Ovary (tissue), 9 donors: Measurements from ENCODE around the gene ATP13A3. TPM values are rescaled to one million over a fixed set of nuclear protein-coding genes. Genes with fewer than 3 reads are reported as not detected.

Source experiments
- DNase-seq, 5 donors: peaks; one replicate each; pipeline ENCODE4 v3.0.0-alpha.2; 2019 to 2020
- H3K27ac ChIP-seq, 2 donors: fragments of 200-600 bp; one replicate each; pipeline versions ENCODE4 v1.5.1 to v1.8.0; 2019 to 2022
- H3K27me3 ChIP-seq: fragments of 200-600 bp; one replicate; pipeline ENCODE4 v1.8.0; 2022
- H3K36me3 ChIP-seq: fragments of 200-600 bp; sonication (generic); one replicate; pipeline ENCODE4 v1.5.1; 2019
- H3K4me1 ChIP-seq: one replicate; pipeline ENCODE4 v1.8.1; 2013; ENCODE audit warnings: mild to moderate bottlenecking, moderate library complexity; ENCODE audit not compliant: insufficient read depth
- H3K4me3 ChIP-seq: fragments of 200-600 bp; sonication (generic); one replicate; pipeline ENCODE4 v1.5.1; 2017
- H3K9me3 ChIP-seq, 2 donors: fragments of 200-600 bp in 1 of 2; sonication (generic) in 1 of 2; one replicate each; pipeline versions ENCODE4 v1.5.1 to v1.8.1; 2013 to 2019; ENCODE audit warnings: mild to moderate bottlenecking in 1 of 2, moderate library complexity in 1 of 2
- EP300 ChIP-seq: sonication (generic); formaldehyde crosslinking; IDR thresholded peaks from one replicate; pipeline ENCODE4 v1.6.1; 2017; ENCODE audit warnings: antibody characterized with exemption
- POLR2A ChIP-seq: fragments of 450-650 bp; IDR thresholded peaks from one replicate; pipeline ENCODE4 v1.6.1; 2017; ENCODE audit warnings: antibody characterized with exemption, mild to moderate bottlenecking, moderate library complexity
- WGBS, 3 donors: extraction: QIAGEN DNeasy Blood & Tissue Kit in 1 of 3; methylation state at CpG; one replicate each; pipeline versions ENCODE4 v1.1.5 to v1.1.7; 2013 to 2017; 5-methylcytosine and 5-hydroxymethylcytosine counted together
- intact Hi-C, 4 donors: fragments of 100-400 bp; cut with DNase I; formaldehyde crosslinking; loops; one replicate each; pipeline versions ENCODE4 v1.11.0 to v1.15.1; 2022 to 2023
- polyA plus RNA-seq, 2 donors: library from polyadenylated mRNA; stranded (reverse); fragments of 200-250 nt in 1 of 2; fragments of 350-450 nt in 1 of 2; fragmentation: Illumina TruSeq in 1 of 2; extraction: RNeasy Lipid Tissue Mini Kit (QIAGEN cat#74804) in 1 of 2; gene quantifications; one replicate each; pipeline ENCODE4 v1.2.3, GENCODE V29; 2013 to 2014
- total RNA-seq, 7 donors: library from RNA; depleted of rRNA in 2 of 7; stranded (reverse); fragments of >200 nt in 2 of 7; fragmentation: NEBNext Ultra II Directional in 3 of 7; extraction: Animal tissue kit (Norgen Biotek cat#: 25700) in 3 of 7; gene quantifications; one replicate each; pipeline versions ENCODE4 v1.1.0 to v1.2.4, GENCODE V29; 2016 to 2023
- TF ChIP-seq, protein P1 (sequence below), 3 donors: fragments of 450-650 bp in 2 of 3; fragments of 200-600 bp in 1 of 3; IDR thresholded peaks; one replicate each; pipeline versions ENCODE4 v1.5.1 to v1.8.0; 2016 to 2022; ENCODE audit warnings: antibody characterized with exemption in 3 of 3, mild to moderate bottlenecking in 1 of 3
- donor health status: DM: no; HTN: no; CAD: no; lungs with moderate emphysema.
- donor health status: DM: no; HTN: no; CAD: no.
- donor health status: Bipolar disorder and iron deficiency.
- donor health status: DM: yes; HTN: yes; CAD: no.
- donor health status: DM: no; HTN: no; CAD: no.
- donor health status: DM: yes; HTN: yes; CAD: no.

Gene ATP13A3
- total and polyA plus RNA-seq, 9 donors: 13.7 to 101 (median 52.4) TPM

DNA sequence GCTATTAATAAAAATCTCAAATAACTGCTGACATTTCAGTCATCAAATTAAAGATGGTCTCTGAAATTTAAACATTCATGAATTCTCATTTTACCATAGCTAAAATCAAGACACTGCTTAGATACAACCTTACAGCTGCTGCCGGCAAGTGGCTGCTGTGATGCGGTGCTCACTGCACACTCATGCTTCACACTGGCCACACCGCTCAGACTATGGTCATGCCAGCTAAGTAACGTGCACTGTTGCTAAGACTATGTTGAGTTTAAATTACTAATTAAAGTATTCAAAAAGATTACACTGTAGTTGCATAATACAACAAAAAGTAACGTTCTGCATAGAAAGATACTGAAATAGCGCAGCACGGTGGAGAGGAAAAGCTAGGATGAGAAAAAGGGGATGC, 12.1 kb downstream of the ATP13A3 start:
- no peak overlapping the region for H3K4me3 ChIP-seq
- 45 to 77% (median 53%) methylated on average over 7 of the region's 7 CpGs for WGBS, 3 donors
- no peak for DNase-seq
- no peaks in the 10 kb centered on the region for H3K36me3 ChIP-seq
- H3K9me3 ChIP-seq: no peaks in the 10 kb centered on the region
- no peak for TF ChIP-seq POLR2A
- TF ChIP-seq, protein P1, sequence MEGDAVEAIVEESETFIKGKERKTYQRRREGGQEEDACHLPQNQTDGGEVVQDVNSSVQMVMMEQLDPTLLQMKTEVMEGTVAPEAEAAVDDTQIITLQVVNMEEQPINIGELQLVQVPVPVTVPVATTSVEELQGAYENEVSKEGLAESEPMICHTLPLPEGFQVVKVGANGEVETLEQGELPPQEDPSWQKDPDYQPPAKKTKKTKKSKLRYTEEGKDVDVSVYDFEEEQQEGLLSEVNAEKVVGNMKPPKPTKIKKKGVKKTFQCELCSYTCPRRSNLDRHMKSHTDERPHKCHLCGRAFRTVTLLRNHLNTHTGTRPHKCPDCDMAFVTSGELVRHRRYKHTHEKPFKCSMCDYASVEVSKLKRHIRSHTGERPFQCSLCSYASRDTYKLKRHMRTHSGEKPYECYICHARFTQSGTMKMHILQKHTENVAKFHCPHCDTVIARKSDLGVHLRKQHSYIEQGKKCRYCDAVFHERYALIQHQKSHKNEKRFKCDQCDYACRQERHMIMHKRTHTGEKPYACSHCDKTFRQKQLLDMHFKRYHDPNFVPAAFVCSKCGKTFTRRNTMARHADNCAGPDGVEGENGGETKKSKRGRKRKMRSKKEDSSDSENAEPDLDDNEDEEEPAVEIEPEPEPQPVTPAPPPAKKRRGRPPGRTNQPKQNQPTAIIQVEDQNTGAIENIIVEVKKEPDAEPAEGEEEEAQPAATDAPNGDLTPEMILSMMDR (IDR thresholded peaks at IDR 0.05): no peak
- no peaks in the 10 kb centered on the region for H3K27me3 ChIP-seq
- H3K27ac ChIP-seq: no peak overlapping the region
- peaks cover 6% of the 10 kb centered on the region for H3K4me1 ChIP-seq
- intact Hi-C loops: loop anchor here in 3 of 4 donors (5.0 to 10.0 kb wide), 3 partner anchors 113 to 123 kb away; no protein-coding TSS in a partner anchor

DNA sequence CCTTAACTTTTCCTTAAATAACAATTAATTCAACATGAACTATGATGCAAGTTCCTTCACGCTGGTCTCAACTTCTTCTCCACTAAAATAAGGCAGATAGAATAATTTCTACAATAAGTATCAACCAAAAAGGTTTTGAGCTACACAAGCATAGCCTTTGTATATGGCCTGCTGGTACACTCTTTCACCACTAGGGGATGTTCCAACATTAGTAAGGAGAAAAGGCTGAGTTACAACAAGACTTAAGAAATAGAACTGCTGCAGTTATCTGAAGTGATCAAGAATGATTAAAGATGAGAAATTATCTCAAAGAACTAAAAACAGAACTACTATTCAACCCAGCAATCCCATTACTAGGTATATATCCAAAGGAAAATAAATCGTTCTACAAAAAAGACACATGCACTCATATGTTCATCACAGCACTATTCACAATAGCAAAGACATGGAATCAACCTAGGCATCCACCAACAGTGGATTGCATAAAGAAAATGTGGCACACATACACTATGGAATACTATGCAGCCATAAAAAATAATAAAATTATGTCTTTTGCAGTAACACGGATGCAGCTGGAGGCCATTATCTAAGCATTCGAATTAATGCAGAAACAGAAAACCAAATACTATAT, 14.4 kb downstream of the ATP13A3 start:
- Histone ChIP-seq H3K9me3 (no peaks in the 10 kb centered on the region), H3K4me3 (no peak overlapping the region), H3K4me1 (peaks cover 7% of the 10 kb centered on the region), H3K27me3 (no peaks in the 10 kb centered on the region), H3K27ac (no peak overlapping the region), H3K36me3 (no peaks in the 10 kb centered on the region)
- no peak for DNase-seq
- intact Hi-C loops: loop anchor here in 3 of 4 donors (5.0 to 10.0 kb wide), 3 partner anchors 115 to 125 kb away; no protein-coding TSS in a partner anchor
- no peak for TF ChIP-seq EP300
- TF ChIP-seq, protein P1 (IDR thresholded peaks at IDR 0.05): peak; percentile 46 to 92 (median 85)
- WGBS, 3 donors: 71 to 76% (median 75%) methylated on average over 4 of the region's 4 CpGs

DNA sequence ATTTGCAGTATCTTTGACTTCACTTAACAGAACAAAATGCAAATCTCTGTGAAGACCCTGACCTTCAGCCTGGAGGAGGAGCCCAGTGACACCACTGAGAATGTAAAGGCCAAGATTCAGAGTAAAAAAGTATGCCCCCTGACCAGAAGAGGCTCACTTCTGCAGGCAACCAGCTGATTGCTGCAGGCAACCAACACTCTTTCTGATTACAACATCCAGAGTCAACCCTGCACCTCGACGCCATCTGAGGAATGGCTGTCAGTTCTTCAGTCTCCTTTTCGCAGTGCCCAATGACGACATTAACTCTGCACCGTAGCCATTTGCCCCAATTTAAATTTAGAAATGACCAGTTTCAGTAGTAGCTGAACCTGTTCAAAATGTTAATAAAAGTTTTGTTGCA, 14.9 kb downstream of the ATP13A3 start:
- H3K27me3 ChIP-seq: no peaks in the 10 kb centered on the region
- no peaks in the 10 kb centered on the region for H3K36me3 ChIP-seq
- no peak overlapping the region for H3K4me3 ChIP-seq
- no peak for DNase-seq
- H3K4me1 ChIP-seq: peaks cover 6% of the 10 kb centered on the region
- no peaks in the 10 kb centered on the region for H3K9me3 ChIP-seq
- no peak overlapping the region for H3K27ac ChIP-seq
- WGBS, 3 donors: 49 to 67% (median 52%) methylated on average over 5 of the region's 5 CpGs
- intact Hi-C loops: loop anchor here in 3 of 4 donors (5.0 to 10.0 kb wide), 3 partner anchors 115 to 125 kb away; no protein-coding TSS in a partner anchor
- TF ChIP-seq EP300 (no peak), POLR2A (no peak)
- TF ChIP-seq, protein P1 (IDR thresholded peaks at IDR 0.05): no peak

DNA sequence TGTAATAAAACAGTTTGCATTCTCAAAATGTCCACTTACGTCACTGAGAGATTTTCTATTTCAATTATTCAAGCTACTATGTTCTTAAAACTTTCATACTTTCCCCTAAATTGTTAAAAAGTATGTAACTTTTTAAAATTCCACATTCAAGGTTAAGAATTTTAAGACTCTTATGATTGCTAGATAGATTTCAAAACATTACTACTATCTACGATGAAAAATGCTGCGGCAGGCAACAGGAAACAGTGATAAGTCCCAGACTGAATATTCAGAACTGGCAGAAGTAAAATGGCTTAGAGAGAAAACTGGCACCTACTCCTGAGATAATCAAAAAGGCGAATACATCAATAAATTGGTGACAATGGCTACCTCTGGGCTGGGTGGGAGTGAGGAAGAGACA, 16.2 kb downstream of the ATP13A3 start:
- intact Hi-C loops: loop anchor here in 3 of 4 donors (5.0 to 10.0 kb wide), 3 partner anchors 117 to 127 kb away; no protein-coding TSS in a partner anchor
- Histone ChIP-seq H3K4me3 (no peak overlapping the region), H3K4me1 (peaks cover 4% of the 10 kb centered on the region), H3K27me3 (no peaks in the 10 kb centered on the region), H3K27ac (no peak overlapping the region), H3K9me3 (no peaks in the 10 kb centered on the region), H3K36me3 (no peaks in the 10 kb centered on the region)
- WGBS, 3 donors: 13 to 36% (median 19%) methylated on average over 4 of the region's 4 CpGs
- DNase-seq: no peak
- TF ChIP-seq EP300: no peak
- TF ChIP-seq, protein P1 (IDR thresholded peaks at IDR 0.05): no peak
- no peak for TF ChIP-seq POLR2A
